ENCODE measurements around the gene NSRP1. TPM values are rescaled to one million over a fixed set of nuclear protein-coding genes. Genes with fewer than 3 reads are reported as not detected.

NSRP1 gene
- total and polyA plus RNA-seq, 7 donors: 13.6 to 32.7 (median 19.4) TPM

GRCh38 chr17:30186761-30187160 lies 70.1 kb downstream of the NSRP1 start:
- no peaks in the 10 kb centered on the region for H3K9me3 ChIP-seq
- TF ChIP-seq, protein P1, sequence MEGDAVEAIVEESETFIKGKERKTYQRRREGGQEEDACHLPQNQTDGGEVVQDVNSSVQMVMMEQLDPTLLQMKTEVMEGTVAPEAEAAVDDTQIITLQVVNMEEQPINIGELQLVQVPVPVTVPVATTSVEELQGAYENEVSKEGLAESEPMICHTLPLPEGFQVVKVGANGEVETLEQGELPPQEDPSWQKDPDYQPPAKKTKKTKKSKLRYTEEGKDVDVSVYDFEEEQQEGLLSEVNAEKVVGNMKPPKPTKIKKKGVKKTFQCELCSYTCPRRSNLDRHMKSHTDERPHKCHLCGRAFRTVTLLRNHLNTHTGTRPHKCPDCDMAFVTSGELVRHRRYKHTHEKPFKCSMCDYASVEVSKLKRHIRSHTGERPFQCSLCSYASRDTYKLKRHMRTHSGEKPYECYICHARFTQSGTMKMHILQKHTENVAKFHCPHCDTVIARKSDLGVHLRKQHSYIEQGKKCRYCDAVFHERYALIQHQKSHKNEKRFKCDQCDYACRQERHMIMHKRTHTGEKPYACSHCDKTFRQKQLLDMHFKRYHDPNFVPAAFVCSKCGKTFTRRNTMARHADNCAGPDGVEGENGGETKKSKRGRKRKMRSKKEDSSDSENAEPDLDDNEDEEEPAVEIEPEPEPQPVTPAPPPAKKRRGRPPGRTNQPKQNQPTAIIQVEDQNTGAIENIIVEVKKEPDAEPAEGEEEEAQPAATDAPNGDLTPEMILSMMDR (IDR thresholded peaks at IDR 0.05): no peak
- intact Hi-C loops (cut with DNase I): loop anchor here in 1 of 2 donors (10.0 kb wide), 1 partner anchor 62 kb away; no protein-coding TSS in a partner anchor
- DNase-seq (no peak), ATAC-seq (no peak)
- no peak overlapping the region for H3K4me3 ChIP-seq
- no peak overlapping the region for H3K27ac ChIP-seq
- 90 to 95% (median 93%) methylated on average over 1 of the region's 1 CpG for WGBS, 3 donors
- H3K4me1 ChIP-seq: no peaks in the 10 kb centered on the region
- H3K36me3 ChIP-seq (ENCODE audit: insufficient read depth in 1 of 2, low read depth in 1 of 2): peaks cover 0 to 64% of the 10 kb centered on the region in 2 donors
- no peaks in the 10 kb centered on the region for H3K27me3 ChIP-seq (ENCODE audit: insufficient read depth in 3 of 3, low read length in 2 of 3)

- intact Hi-C loops (cut with DNase I): loop anchor here in 1 of 2 donors (10.0 kb wide), 1 partner anchor 63 kb away; no protein-coding TSS in a partner anchor
These were observed 71.0 kb downstream of the NSRP1 start for GRCh38 chr17:30187573-30187972.

GRCh38 chr17:30188211-30188939 lies 71.8 kb downstream of the NSRP1 start:
- Histone ChIP-seq H3K27ac (no peak overlapping the region), H3K4me1 (no peaks in the 10 kb centered on the region), H3K9me3 (no peaks in the 10 kb centered on the region), H3K4me3 (no peak overlapping the region), H3K27me3 (ENCODE audit: insufficient read depth in 3 of 3, low read length in 2 of 3) (no peaks in the 10 kb centered on the region), H3K36me3 (ENCODE audit: insufficient read depth in 1 of 2, low read depth in 1 of 2) (peaks cover 0 to 48% of the 10 kb centered on the region in 2 donors)
- TF ChIP-seq, protein P1 (IDR thresholded peaks at IDR 0.05): no peak
- intact Hi-C loops (cut with DNase I): loop anchor here in 1 of 2 donors (10.0 kb wide), 1 partner anchor 64 kb away; no protein-coding TSS in a partner anchor
- ATAC-seq: no peak
- DNase-seq: no peak
- WGBS, 3 donors: 96 to 98% (median 97%) methylated on average over 5 of the region's 5 CpGs

More at GRCh38 chr17:30187573-30187972, 71.0 kb downstream of the NSRP1 start:
- peaks cover 0 to 56% of the 10 kb centered on the region in 2 donors for H3K36me3 ChIP-seq (ENCODE audit: insufficient read depth in 1 of 2, low read depth in 1 of 2)
- ATAC-seq (no peak), DNase-seq (no peak)
- H3K27ac ChIP-seq: no peak overlapping the region
- H3K9me3 ChIP-seq: no peaks in the 10 kb centered on the region
- H3K4me3 ChIP-seq: no peak overlapping the region
- WGBS, 3 donors: 89 to 95% (median 89%) methylated on average over 2 of the region's 2 CpGs
- no peaks in the 10 kb centered on the region for H3K4me1 ChIP-seq
- TF ChIP-seq, protein P1 (IDR thresholded peaks at IDR 0.05): no peak
- no peaks in the 10 kb centered on the region for H3K27me3 ChIP-seq (ENCODE audit: insufficient read depth in 3 of 3, low read length in 2 of 3)

DNA sequence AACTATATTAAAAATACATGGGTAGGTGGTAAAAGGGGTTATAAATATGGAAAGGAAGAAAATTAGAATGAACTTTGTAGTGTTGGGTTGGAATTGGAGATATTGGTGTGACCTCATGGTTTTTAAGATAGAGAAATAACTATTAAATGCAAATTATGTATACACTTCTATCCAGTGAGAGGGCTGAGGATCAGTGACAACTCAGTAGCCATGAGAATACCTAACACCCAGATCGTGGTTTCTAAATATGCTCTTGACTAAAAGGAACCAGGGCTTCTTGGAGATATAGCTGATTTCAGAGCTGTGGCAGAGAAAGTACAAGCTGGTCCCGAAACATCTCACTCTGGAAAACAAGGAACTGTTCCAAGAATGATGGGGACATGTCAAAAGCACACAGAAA lies 74.5 kb downstream of the NSRP1 start:
- no peak overlapping the region for H3K27ac ChIP-seq
- TF ChIP-seq, protein P1 (IDR thresholded peaks at IDR 0.05): no peak

More for the DNA sequence above, 74.5 kb downstream of the NSRP1 start:
- Histone ChIP-seq H3K27me3 (ENCODE audit: insufficient read depth in 3 of 3, low read length in 2 of 3) (peaks cover 0 to 2% (median 0%) of the 10 kb centered on the region in 3 donors), H3K4me3 (no peak overlapping the region), H3K9me3 (no peaks in the 10 kb centered on the region), H3K36me3 (ENCODE audit: insufficient read depth in 1 of 2, low read depth in 1 of 2) (peaks cover 0 to 21% of the 10 kb centered on the region in 2 donors), H3K4me1 (no peaks in the 10 kb centered on the region)
- ATAC-seq: no peak
- WGBS, 3 donors: 57 to 73% (median 71%) methylated on average over 2 of the region's 2 CpGs
- intact Hi-C loops (cut with DNase I): no loop called here
- no peak for DNase-seq
